HG03045 (cell line): ENCODE data around the gene GALNT12.

Experiments
- ATAC-seq: cut with Tn5 transposase; IDR thresholded peaks from one replicate; pipeline ENCODE4 v1.9.1; 2021; ENCODE audit warnings: mild to moderate bottlenecking, moderate library complexity; ENCODE audit not compliant: unreplicated experiment

The GALNT12 gene

DNA sequence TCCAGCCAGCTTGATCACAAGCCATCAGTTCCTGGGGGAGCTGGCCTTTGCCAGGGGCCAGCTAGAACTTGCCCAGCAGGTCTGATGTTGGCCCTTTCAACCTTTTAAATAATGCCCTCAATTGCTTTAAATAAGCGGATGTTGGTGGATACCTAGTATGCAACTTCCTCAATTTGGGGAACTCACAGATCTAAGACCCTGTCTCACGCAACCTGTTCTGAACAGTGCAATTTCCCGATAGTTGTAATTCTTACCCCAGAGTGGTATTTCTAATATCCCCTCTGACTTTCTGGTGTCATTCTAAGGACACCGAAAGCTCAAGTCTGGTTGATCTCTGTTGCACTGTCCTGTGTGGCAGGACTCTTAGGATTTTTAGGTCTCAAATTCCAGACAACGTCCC lies 23.1 kb downstream of the GALNT12 start:
- no peak for ATAC-seq

DNA sequence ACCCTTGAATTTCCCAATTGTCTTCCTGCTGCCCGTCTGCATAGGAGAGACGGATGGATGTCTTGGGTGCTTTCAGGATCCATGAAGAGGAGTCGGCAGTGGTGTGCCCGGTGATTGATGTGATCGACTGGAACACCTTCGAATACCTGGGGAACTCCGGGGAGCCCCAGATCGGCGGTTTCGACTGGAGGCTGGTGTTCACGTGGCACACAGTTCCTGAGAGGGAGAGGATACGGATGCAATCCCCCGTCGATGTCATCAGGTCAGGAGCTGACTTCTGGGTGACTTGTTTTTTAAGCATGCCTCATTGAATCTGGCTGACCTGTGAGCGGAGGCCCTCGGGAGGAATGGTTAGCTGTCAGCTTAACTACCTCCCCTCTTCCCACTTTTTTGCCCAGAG lies 24.2 kb downstream of the GALNT12 start:
- ATAC-seq, result no peak

GRCh38 chr9:98832768-98833089 lies 25.3 kb downstream of the GALNT12 start:
- ATAC-seq, result no peak

- ATAC-seq, result no peak
Observed at GRCh38 chr9:98833090-98833956, 25.9 kb downstream of the GALNT12 start.

- no peak for ATAC-seq
Observed at GRCh38 chr9:98834386-98834785, 26.9 kb downstream of the GALNT12 start.

DNA sequence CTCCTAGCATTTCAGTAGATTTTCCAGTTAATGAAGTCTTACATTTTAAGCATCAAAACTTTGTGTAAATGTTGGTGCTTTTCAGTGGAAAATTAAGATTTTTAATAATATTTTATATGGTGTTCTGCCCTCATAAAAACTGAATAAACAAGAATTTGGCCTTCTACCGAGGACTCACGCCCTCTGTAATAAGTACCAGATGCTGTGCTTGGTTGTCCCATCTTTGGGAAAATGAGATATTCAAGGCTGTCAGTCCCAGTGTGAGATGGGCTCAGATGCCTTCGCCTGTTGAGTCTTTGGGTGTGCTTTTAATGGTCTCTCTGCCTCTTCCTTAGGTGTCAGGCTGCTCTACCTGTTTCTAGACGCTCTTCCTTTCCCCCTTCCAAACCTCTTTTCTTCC lies 28.7 kb downstream of the GALNT12 start:
- no peak for ATAC-seq

DNA sequence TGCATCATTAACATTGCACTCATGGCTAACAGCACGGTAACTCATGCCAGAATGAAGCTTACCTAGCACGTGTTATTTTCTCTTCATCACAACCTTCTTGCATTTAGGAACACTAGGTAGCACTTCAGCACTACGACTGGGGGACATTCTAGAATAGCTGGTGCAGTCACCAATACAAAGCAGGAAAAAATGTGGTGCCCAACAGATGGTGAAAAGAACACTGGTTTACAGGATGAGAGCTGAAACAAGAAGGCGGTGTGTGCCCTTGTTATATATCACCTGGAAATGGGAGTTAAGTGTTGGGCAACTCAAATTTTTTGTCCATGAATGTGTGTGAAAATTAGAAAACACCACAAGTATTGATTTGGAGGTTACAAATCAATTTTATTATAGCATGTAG lies 30.0 kb downstream of the GALNT12 start:
- ATAC-seq, result no peak

DNA sequence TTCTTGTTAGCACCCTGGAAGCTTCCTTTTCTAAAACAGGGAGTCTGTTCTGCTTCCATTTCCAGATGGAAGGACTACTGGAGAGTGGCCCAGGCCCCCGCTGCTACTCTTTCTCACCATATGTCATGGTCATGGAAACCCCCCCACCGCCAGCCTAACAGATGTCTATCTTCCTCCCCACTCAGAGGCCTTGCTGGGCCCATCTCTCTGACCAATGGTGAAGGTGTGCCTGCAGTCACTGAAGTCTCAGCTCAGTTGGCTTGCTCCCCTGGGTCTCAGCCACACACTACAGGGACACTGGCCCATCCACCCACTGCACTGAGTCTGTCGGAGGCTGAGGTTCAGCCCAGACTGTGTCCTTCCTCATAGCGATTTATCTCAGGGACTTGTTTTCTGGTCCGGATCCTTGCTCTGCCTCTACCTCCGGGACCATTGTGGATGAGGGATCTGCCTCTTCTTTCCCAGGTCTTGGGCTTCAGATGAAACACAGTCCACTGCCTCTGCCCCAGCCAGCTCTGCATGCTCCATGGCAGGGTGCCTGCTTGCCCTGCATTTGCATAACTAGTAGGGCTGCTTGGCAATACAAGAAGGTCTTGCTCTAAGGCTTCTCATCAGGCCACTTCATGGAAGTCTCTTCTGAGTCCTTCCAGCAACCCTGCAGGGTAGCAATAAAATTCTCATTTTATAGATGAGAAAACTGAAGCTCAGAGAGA lies 30.8 kb downstream of the GALNT12 start:
- ATAC-seq, result no peak

DNA sequence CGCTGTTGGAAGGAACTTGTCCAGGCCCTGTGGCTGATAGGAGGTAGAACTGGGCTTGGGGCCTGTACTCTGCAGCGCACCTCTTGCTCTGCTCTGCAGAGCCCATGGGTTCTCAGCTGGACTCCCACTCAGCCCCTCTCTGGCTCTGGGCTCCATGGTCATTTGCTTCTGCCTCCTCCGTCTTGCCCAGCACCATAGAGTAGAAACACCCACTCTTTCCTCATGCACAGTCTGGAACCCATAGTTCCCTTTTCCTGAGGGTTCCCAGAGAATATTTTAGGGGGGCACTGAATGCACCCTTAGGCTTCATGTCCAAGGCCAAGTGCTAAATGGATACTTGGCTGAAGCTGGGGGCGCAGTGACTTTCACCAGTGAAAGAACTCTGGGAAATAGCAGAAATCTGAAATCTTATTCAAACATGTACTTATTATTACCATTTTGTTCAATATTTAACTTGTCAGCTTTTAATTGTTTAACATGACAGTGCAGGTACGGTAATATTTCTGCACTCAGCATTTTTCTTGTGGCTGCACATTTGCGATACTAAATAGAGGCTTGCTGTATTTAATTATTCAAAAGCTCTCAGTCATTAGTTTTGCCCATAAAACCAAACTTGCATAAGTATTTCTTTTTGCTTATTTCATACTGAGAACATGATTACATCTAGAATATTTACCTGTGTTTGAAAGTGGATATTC lies 31.5 kb downstream of the GALNT12 start:
- no peak for ATAC-seq

GRCh38 chr9:98839724-98840123 lies 32.3 kb downstream of the GALNT12 start:
- no peak for ATAC-seq

DNA sequence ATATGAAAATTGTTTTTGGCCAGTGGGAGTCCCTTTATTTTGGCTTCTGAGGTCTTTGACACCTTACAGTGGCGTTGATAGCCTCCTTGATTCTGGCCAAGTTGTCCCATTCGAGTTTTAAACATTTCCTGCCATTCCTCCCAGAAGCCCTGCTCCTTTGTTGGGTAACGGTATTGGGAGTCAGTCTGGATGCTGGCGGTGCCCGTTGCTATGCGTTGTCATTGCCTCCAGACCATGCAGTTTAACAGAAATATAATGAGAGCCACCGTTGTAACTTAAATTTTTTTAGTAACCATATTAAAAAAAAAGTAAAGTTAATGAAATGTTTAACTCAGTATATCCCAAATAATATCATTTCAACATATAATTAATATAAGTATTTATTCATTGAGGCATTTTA lies 35.0 kb downstream of the GALNT12 start:
- ATAC-seq, result no peak

DNA sequence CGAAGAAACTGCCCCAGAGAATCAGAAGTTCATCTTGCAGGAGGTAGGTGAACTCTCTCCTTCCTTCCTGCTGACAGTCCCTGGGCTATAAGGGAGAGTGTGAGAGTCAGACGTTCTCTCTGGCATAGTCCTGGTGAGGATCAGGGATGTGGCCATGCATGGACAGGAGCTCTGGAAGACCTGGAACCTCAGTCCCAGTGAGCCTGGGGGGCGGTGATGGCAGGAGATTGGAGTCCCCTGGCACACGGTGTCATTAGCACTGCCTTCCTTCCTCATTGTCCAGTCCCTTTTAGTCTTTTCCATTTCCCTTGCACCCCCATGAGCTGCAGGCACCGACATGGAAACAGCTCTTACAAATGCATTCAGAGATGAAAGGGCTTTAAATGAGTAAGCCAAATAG lies 38.6 kb downstream of the GALNT12 start:
- ATAC-seq, result no peak

DNA sequence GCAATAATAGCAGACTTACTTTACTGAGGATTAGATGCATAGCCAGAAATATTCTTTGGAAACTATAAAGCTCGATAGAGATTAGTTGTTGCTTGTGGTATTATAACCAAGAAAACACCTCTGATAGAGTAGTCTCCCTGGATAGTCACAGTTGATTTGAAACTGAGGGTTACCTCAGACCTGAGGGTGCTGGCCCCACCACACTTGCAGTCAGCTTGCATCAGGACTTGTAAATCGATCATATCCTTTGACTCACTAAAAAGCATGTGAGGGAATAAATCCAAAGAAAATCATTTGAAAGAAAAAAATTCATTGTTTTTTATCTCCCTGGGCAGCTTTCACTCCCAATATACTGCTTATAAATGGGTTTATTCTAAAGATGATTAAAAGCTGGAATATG lies 39.4 kb downstream of the GALNT12 start:
- no peak for ATAC-seq

GRCh38 chr9:98848450-98849149 lies 41.1 kb downstream of the GALNT12 start:
- ATAC-seq, result peak; percentile 87

DNA sequence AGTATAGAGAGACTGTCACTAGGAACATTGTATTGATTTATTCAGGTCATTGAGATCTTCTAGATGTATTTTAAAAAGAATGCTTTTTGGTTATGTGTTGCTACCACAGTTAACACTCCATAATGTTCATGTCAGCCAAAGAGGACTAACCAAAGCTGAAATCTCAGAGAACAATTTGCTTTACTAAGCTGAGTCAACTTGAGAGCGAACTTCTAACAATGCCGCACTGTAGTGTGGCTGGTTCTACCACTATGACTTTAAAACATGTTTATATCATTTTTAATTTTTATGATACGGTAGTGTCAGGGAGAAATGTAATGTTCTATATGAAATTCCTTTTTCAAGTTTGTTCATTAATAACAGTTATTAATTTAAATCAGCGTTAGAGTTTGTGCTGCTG lies 42.1 kb downstream of the GALNT12 start:
- ATAC-seq, result no peak

- no peak for ATAC-seq
Observed at GRCh38 chr9:98850851-98851729, 43.6 kb downstream of the GALNT12 start.

- no peak for ATAC-seq
Observed at GRCh38 chr9:98851730-98852459, 44.4 kb downstream of the GALNT12 start.

DNA sequence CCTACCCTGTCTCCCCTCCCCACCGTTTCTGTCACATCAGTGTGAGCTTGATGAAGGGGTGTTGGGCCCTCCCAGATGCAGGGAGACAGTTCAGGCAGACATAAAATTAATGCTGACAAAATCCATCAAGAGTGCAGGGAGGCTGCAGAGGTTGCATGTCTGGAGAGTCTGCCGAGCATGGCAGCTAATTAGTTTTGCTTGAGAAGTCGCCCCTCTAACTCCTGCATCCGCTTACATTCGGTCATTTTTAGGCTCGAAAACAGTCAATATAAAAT lies 44.9 kb downstream of the GALNT12 start:
- no peak for ATAC-seq

GRCh38 chr9:98852961-98853360 lies 45.5 kb downstream of the GALNT12 start:
- no peak for ATAC-seq

DNA sequence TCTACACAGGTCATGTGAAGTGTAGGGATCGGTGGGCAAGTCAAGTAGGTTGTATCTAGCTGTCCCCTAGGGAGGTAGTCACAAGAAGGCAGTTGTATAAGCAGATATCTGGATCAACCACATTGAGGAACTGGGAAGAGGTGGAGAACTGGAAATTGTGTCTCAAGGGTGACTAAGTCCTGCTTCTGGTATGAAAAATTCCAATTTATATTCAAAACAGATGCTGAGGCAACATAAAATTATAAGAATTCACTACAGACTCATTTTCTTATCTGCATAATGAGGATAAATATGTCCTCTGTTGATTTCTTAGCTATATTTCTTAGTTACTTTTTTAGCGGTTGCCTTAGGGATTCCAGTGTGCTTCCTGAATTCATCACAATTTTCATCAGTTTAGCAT lies 46.8 kb downstream of the GALNT12 start:
- ATAC-seq, result no peak
